ENCODE results near the gene OS9.

Gene OS9

GRCh38 chr12:57765698-57766463, 71.9 kb downstream of the OS9 start:
- DNase-seq (ENCODE audit: low read depth in 3 of 3) = no peak

- no peak for DNase-seq (ENCODE audit: low read depth in 3 of 3)
These were observed 72.8 kb downstream of the OS9 start, which contains the start of gene CYP27B1 for GRCh38 chr12:57766464-57767304. CYP27B1 (minus strand) TSS chr12:57767078; CDS start chr12:57767041, 37 bp downstream.

- no peak for DNase-seq (ENCODE audit: low read depth in 3 of 3)
These were observed 73.4 kb downstream of the OS9 start for GRCh38 chr12:57767305-57767698.

GRCh38 chr12:57767876-57768275, 73.9 kb downstream of the OS9 start:
- DNase-seq (ENCODE audit: low read depth in 3 of 3) = no peak

GRCh38 chr12:57769594-57769993, 75.7 kb downstream of the OS9 start:
- DNase-seq (ENCODE audit: low read depth in 3 of 3) = no peak

GRCh38 chr12:57770734-57771133, 76.8 kb downstream of the OS9 start:
- DNase-seq (ENCODE audit: low read depth in 3 of 3) = no peak

Data from stimulated activated CD4-positive, alpha-beta T cell treated with anti-CD3 and anti-CD28 coated beads, TNF-alpha, amount 100 ng/mL, for 24 hours (primary cell).